ENCODE data around the gene MAP7D2.
A peak's percentile ranks its signal among the peaks of the same experiment; 100 is the strongest.
"Not testable (repeated sequence)": the region's sequence is repeated elsewhere in the genome, so short reads cannot be mapped to it uniquely, and the experiment has no call there.

Gene MAP7D2

GRCh38 chrX:20116577-20117240, at the start of gene MAP7D2:
MAP7D2 (minus strand) TSS chrX:20116907; CDS start chrX:20116879, 28 bp downstream.
- DNase-seq: no peak

GRCh38 chrX:20162516-20162915, 45.8 kb upstream of the MAP7D2 start:
- not testable (repeated sequence) for DNase-seq

GRCh38 chrX:20159797-20160385, 43.2 kb upstream of the MAP7D2 start:
- no peak for DNase-seq

- DNase-seq: no peak
These were observed 35.0 kb upstream of the MAP7D2 start for GRCh38 chrX:20151689-20152088.

- DNase-seq: no peak
These were observed 32.6 kb upstream of the MAP7D2 start for GRCh38 chrX:20149326-20149725.

- DNase-seq: peak; percentile 57
These were observed 30.9 kb upstream of the MAP7D2 start for GRCh38 chrX:20147561-20147960.

- DNase-seq: peak; percentile 25
These were observed 27.8 kb upstream of the MAP7D2 start for GRCh38 chrX:20144491-20144890.

- DNase-seq: peak; percentile 65
These were observed 26.9 kb upstream of the MAP7D2 start for GRCh38 chrX:20143561-20143960.

GRCh38 chrX:20143111-20143510, 26.4 kb upstream of the MAP7D2 start:
- no peak for DNase-seq

GRCh38 chrX:20141281-20142220, 24.8 kb upstream of the MAP7D2 start, which contains the start of gene EIF1AX:
EIF1AX (minus strand) TSS chrX:20141838; CDS start chrX:20141640, 198 bp downstream.
- peak; percentile 96 for DNase-seq

GRCh38 chrX:20140420-20140819, 23.7 kb upstream of the MAP7D2 start:
- peak; percentile 38 for DNase-seq

- DNase-seq: no peak
These were observed 23.3 kb upstream of the MAP7D2 start for GRCh38 chrX:20139966-20140365.

- DNase-seq: no peak
These were observed 19.2 kb upstream of the MAP7D2 start for GRCh38 chrX:20135944-20136343.

GRCh38 chrX:20132666-20133065, 16.0 kb upstream of the MAP7D2 start:
- peak; percentile 75 for DNase-seq

- no peak for DNase-seq
These were observed 13.7 kb upstream of the MAP7D2 start for GRCh38 chrX:20130357-20130756.

- no peak for DNase-seq
These were observed 12.8 kb upstream of the MAP7D2 start for GRCh38 chrX:20129547-20129946.

GRCh38 chrX:20128670-20129069, 12.0 kb upstream of the MAP7D2 start:
- DNase-seq: no peak

- DNase-seq: not testable (repeated sequence)
These were observed 10.7 kb upstream of the MAP7D2 start for GRCh38 chrX:20127440-20127839.

GRCh38 chrX:20126833-20127232, 10.1 kb upstream of the MAP7D2 start:
- DNase-seq: peak; percentile 26

GRCh38 chrX:20124964-20125363, 8.3 kb upstream of the MAP7D2 start:
- no peak for DNase-seq

- no peak for DNase-seq
These were observed 1.5 kb upstream of the MAP7D2 start for GRCh38 chrX:20118065-20118824.

- no peak for DNase-seq
These were observed 575 bp downstream of the MAP7D2 start for GRCh38 chrX:20116087-20116576.

All from inflammatory macrophage treated with lipopolysaccharide for 4 hours (primary cell).